Measurements from ENCODE around the gene DKKL1. TPM values are rescaled to one million over a fixed set of nuclear protein-coding genes. Genes with fewer than 3 reads are reported as not detected.

The DKKL1 gene
- polyA plus RNA-seq, 1 of the 3 experiments (the other 2 are of a cell fraction), result 0.36 TPM

DNA sequence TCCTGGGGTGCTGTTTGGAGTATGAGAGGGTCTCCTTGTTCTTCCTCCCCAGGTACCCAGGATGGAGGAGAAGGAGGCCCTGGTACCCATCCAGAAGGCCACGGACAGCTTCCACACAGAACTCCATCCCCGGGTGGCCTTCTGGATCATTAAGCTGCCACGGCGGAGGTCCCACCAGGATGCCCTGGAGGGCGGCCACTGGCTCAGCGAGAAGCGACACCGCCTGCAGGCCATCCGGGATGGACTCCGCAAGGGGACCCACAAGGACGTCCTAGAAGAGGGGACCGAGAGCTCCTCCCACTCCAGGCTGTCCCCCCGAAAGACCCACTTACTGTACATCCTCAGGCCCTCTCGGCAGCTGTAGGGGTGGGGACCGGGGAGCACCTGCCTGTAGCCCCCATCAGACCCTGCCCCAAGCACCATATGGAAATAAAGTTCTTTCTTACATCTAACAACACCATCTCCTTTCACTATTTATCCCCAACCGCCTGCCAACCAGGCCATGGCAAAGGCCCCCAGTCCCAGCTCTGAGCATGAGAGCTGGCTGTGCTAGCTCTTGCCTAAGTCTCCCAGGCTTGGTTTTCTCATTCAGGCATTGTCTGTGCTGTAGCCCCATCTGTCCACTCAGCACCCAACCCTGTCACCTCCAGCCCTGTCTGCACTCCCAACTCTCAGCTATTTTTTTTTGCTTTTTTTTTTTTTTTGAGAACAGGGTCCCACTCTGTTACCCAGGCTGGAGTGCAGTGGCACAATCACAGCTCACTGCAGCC, 11.2 kb downstream of the DKKL1 start:
- no peak overlapping the region for H2AFZ ChIP-seq (ENCODE audit: low read depth)
- H4K20me1 ChIP-seq (ENCODE audit: insufficient read depth), result no peaks in the 10 kb centered on the region
- no peaks in the 10 kb centered on the region for H3K9me2 ChIP-seq
- ChIA-PET POLR2A (no interaction called here), CTCF (interaction anchor here (0.6 to 1.5 kb wide), 4 partner anchors 13 to 69 kb away, joined by 3 to 4 read pairs (median 4); partner anchors contain the start of gene KASH5)
- no peaks in the 10 kb centered on the region for H3K79me2 ChIP-seq (ENCODE audit: insufficient read depth)
- no peaks in the 10 kb centered on the region for H3K36me3 ChIP-seq (replicated peaks in 1 of 2; ENCODE audit: control insufficient read depth in 1 of 2, insufficient read depth in 2 of 2, low read length in 1 of 2)
- H3K9ac ChIP-seq, result no peak overlapping the region
- peak; percentile 12 for DNase-seq
- H3K27ac ChIP-seq (ENCODE audit: low read depth in 2 of 2, low read length in 1 of 2), result no peak overlapping the region
- no peak overlapping the region for H3K4me3 ChIP-seq (ENCODE audit: low read depth in 2 of 2, low read length in 1 of 2)
- 34% methylated on average over 8 of the region's 16 CpGs for WGBS (ENCODE audit: low lambda C conversion rate)
- no peaks in the 10 kb centered on the region for H3F3A ChIP-seq (replicated peaks; ENCODE audit: insufficient read depth)
- TF ChIP-seq GABPA (IDR thresholded peaks at IDR 0.05; ENCODE audit: low read depth) (no peak), ELF1 (IDR thresholded peaks at IDR 0.05) (no peak), FOSL2 (IDR thresholded peaks at IDR 0.05; ENCODE audit: borderline replicate concordance, low read depth) (no peak), GATA2 (CRISPR knock-in tag; IDR thresholded peaks at IDR 0.05) (no peak), NFIC (IDR thresholded peaks at IDR 0.05; ENCODE audit: borderline replicate concordance) (no peak), CHD2 (IDR thresholded peaks at IDR 0.05; ENCODE audit: low read length, partially characterized antibody) (no peak), MEF2A (IDR thresholded peaks at IDR 0.05; ENCODE audit: borderline replicate concordance, low read depth) (no peak), RXRA (IDR thresholded peaks at IDR 0.05; ENCODE audit: borderline replicate concordance, low read depth) (no peak), RCOR1 (IDR thresholded peaks at IDR 0.05; ENCODE audit: low read length) (no peak), SIN3A (IDR thresholded peaks at IDR 0.05; ENCODE audit: borderline replicate concordance, low read depth, low read length) (no peak)
- TF ChIP-seq, protein P1, sequence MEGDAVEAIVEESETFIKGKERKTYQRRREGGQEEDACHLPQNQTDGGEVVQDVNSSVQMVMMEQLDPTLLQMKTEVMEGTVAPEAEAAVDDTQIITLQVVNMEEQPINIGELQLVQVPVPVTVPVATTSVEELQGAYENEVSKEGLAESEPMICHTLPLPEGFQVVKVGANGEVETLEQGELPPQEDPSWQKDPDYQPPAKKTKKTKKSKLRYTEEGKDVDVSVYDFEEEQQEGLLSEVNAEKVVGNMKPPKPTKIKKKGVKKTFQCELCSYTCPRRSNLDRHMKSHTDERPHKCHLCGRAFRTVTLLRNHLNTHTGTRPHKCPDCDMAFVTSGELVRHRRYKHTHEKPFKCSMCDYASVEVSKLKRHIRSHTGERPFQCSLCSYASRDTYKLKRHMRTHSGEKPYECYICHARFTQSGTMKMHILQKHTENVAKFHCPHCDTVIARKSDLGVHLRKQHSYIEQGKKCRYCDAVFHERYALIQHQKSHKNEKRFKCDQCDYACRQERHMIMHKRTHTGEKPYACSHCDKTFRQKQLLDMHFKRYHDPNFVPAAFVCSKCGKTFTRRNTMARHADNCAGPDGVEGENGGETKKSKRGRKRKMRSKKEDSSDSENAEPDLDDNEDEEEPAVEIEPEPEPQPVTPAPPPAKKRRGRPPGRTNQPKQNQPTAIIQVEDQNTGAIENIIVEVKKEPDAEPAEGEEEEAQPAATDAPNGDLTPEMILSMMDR (IDR thresholded peaks at IDR 0.05), result no peak
- TF ChIP-seq, protein P2, sequence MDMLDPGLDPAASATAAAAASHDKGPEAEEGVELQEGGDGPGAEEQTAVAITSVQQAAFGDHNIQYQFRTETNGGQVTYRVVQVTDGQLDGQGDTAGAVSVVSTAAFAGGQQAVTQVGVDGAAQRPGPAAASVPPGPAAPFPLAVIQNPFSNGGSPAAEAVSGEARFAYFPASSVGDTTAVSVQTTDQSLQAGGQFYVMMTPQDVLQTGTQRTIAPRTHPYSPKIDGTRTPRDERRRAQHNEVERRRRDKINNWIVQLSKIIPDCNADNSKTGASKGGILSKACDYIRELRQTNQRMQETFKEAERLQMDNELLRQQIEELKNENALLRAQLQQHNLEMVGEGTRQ (IDR thresholded peaks at IDR 0.05; ENCODE audit: borderline replicate concordance, low read depth, low read length), result no peak
- no peaks in the 10 kb centered on the region for H3K4me1 ChIP-seq (ENCODE audit: control insufficient read depth in 1 of 2, insufficient read depth in 2 of 2, low read depth in 1 of 2, low read length in 1 of 2)
- no peak overlapping the region for H3K4me2 ChIP-seq
- H3K9me3 ChIP-seq, result no peaks in the 10 kb centered on the region
- peaks cover 21% of the 10 kb centered on the region; the same call in 1 of the 2 replicates for H3K27me3 ChIP-seq (ENCODE audit: insufficient read depth)

DNA sequence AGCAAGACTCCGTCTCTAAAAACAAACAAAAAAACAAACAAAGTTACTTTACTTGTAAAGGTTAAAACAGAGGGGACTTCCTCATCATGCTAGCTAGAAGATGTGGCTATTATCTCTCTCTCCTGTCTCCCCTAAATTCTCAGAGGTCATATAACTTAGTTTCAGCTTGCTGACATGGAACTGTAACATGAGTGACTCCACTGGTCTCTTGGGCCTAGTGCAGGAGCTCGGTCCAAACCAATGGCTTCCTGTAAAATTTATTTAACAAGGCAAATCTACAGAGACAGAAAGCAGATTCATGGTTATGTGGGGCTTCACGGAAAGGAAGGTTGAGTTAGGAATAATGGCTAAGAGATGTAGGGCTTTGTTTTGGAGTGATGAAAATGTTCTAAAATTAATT, 14.8 kb downstream of the DKKL1 start:
- H3K9me3 ChIP-seq, result peaks cover 7% of the 10 kb centered on the region; the same call in 1 of the 2 replicates
- ChIA-PET CTCF (interaction anchor here (0.7 to 3.7 kb wide), 3 partner anchors 13 to 180 kb away, joined by 3 to 24 read pairs (median 4); partner anchors contain the start of gene FLT3LG), POLR2A (no interaction called here)
- DNase-seq, result no peak
- H3K4me2 ChIP-seq, result no peak overlapping the region
- no peak overlapping the region for H3K27ac ChIP-seq (ENCODE audit: low read depth in 2 of 2, low read length in 1 of 2)
- WGBS (ENCODE audit: low lambda C conversion rate), result 63% methylated on average over 3 of the region's 3 CpGs
- no peaks in the 10 kb centered on the region for H3K36me3 ChIP-seq (replicated peaks in 1 of 2; ENCODE audit: control insufficient read depth in 1 of 2, insufficient read depth in 2 of 2, low read length in 1 of 2)
- no peak overlapping the region for H3K9ac ChIP-seq
- H2AFZ ChIP-seq (ENCODE audit: low read depth), result no peak overlapping the region
- H4K20me1 ChIP-seq (ENCODE audit: insufficient read depth), result no peaks in the 10 kb centered on the region
- H3K27me3 ChIP-seq (ENCODE audit: insufficient read depth), result peaks cover 21% of the 10 kb centered on the region
- no peaks in the 10 kb centered on the region for H3K79me2 ChIP-seq (ENCODE audit: insufficient read depth)
- H3K4me3 ChIP-seq (ENCODE audit: low read depth in 2 of 2, low read length in 1 of 2), result no peak overlapping the region
- peaks cover under 1% of the 10 kb centered on the region for H3F3A ChIP-seq (replicated peaks; ENCODE audit: insufficient read depth)
- no peaks in the 10 kb centered on the region for H3K9me2 ChIP-seq
- no peaks in the 10 kb centered on the region for H3K4me1 ChIP-seq (ENCODE audit: control insufficient read depth in 1 of 2, insufficient read depth in 2 of 2, low read depth in 1 of 2, low read length in 1 of 2)
- TF ChIP-seq GABPA (IDR thresholded peaks at IDR 0.05; ENCODE audit: low read depth) (no peak), RAD21 (IDR thresholded peaks at IDR 0.05; ENCODE audit: low read length) (no peak), JUND (IDR thresholded peaks at IDR 0.05) (no peak), EZH2phosphoT487 (IDR thresholded peaks at IDR 0.05; ENCODE audit: borderline replicate concordance, low read depth) (no peak), NFIC (IDR thresholded peaks at IDR 0.05; ENCODE audit: borderline replicate concordance) (no peak), EP300 (IDR thresholded peaks at IDR 0.05; ENCODE audit: borderline replicate concordance in 1 of 2, low read depth in 1 of 2, low read length in 1 of 2) (no peak), SMC3 (IDR thresholded peaks at IDR 0.05; ENCODE audit: low read depth, low read length) (no peak), YY1 (IDR thresholded peaks at IDR 0.05; ENCODE audit: low read depth) (no peak), MXI1 (IDR thresholded peaks at IDR 0.05; ENCODE audit: low read depth, low read length) (no peak), MEF2A (IDR thresholded peaks at IDR 0.05; ENCODE audit: borderline replicate concordance, low read depth) (no peak)
- TF ChIP-seq, protein P3, sequence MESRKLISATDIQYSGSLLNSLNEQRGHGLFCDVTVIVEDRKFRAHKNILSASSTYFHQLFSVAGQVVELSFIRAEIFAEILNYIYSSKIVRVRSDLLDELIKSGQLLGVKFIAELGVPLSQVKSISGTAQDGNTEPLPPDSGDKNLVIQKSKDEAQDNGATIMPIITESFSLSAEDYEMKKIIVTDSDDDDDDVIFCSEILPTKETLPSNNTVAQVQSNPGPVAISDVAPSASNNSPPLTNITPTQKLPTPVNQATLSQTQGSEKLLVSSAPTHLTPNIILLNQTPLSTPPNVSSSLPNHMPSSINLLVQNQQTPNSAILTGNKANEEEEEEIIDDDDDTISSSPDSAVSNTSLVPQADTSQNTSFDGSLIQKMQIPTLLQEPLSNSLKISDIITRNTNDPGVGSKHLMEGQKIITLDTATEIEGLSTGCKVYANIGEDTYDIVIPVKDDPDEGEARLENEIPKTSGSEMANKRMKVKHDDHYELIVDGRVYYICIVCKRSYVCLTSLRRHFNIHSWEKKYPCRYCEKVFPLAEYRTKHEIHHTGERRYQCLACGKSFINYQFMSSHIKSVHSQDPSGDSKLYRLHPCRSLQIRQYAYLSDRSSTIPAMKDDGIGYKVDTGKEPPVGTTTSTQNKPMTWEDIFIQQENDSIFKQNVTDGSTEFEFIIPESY (IDR thresholded peaks at IDR 0.05; ENCODE audit: borderline replicate concordance, low read depth), result no peak
- TF ChIP-seq, protein P4, sequence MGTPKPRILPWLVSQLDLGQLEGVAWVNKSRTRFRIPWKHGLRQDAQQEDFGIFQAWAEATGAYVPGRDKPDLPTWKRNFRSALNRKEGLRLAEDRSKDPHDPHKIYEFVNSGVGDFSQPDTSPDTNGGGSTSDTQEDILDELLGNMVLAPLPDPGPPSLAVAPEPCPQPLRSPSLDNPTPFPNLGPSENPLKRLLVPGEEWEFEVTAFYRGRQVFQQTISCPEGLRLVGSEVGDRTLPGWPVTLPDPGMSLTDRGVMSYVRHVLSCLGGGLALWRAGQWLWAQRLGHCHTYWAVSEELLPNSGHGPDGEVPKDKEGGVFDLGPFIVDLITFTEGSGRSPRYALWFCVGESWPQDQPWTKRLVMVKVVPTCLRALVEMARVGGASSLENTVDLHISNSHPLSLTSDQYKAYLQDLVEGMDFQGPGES (IDR thresholded peaks at IDR 0.05; ENCODE audit: low read depth, low read length), result no peak
- TF ChIP-seq, protein P5, sequence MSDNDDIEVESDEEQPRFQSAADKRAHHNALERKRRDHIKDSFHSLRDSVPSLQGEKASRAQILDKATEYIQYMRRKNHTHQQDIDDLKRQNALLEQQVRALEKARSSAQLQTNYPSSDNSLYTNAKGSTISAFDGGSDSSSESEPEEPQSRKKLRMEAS (IDR thresholded peaks at IDR 0.05; ENCODE audit: low read depth), result no peak

Measured in SK-N-SH (cell line).